Cardiac fibroblast (primary cell): ENCODE data around the gene CCNL1.

Experiments
- DNase-seq, 2 donors: peaks; one replicate each; pipeline versions ENCODE4 v3.0.0 to v3.0.0-alpha.2; 2010; ENCODE audit warnings: low read depth in 2 of 2
- H3K4me3 ChIP-seq, 2 donors: replicated peaks in 1 of 2; 1 replicate in 1 of 2; 2 replicates in 1 of 2; pipeline ENCODE4 v1.5.1; 2011; ENCODE audit warnings: low read depth in 2 of 2, low read length in 2 of 2, mild to moderate bottlenecking in 2 of 2, moderate library complexity in 1 of 2
- TF ChIP-seq, protein P1 (sequence below): IDR thresholded peaks from one replicate; pipeline ENCODE4 v1.5.1; 2011; ENCODE audit warnings: low read depth, mild to moderate bottlenecking, low read length, inconsistent platforms

Gene CCNL1

DNA sequence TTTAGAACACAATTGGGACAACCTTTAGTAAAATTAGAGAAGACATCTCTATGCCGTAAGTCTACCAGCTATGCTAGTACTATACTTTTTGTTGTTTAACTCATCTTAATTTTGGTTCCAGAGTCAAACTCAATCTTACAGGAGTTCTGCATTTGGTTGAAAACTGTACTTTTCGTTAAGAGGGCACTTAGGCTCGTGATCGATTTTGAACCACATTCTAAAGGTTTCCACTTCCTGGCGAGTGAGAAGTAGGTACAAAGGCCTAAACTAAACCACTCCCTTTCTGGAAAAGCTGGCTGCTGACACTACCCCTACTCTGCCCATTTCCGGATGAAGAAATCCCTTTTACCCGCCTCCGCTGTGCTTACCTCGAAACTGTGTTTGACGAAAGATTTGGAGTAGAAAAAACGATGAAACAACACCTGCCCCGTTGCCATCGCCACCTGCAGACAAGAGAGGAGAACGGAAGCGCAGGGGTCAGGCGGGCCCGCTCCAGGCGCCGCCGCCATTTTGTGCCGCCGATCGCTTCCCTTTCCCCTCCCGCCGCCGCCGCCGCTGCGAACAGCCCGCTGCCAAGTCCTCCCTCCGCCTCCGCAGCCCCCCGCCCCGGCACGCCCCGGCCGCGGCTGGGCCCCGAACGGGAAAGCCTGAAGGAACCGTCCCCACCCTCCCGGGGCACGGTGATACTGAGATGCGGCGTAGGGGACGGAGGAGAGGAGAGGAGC lies 748 bp downstream of the CCNL1 start:
- TF ChIP-seq, protein P1, sequence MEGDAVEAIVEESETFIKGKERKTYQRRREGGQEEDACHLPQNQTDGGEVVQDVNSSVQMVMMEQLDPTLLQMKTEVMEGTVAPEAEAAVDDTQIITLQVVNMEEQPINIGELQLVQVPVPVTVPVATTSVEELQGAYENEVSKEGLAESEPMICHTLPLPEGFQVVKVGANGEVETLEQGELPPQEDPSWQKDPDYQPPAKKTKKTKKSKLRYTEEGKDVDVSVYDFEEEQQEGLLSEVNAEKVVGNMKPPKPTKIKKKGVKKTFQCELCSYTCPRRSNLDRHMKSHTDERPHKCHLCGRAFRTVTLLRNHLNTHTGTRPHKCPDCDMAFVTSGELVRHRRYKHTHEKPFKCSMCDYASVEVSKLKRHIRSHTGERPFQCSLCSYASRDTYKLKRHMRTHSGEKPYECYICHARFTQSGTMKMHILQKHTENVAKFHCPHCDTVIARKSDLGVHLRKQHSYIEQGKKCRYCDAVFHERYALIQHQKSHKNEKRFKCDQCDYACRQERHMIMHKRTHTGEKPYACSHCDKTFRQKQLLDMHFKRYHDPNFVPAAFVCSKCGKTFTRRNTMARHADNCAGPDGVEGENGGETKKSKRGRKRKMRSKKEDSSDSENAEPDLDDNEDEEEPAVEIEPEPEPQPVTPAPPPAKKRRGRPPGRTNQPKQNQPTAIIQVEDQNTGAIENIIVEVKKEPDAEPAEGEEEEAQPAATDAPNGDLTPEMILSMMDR = peak; percentile 22
- peak; percentile 60 to 62 for DNase-seq
- peak overlapping the region; percentile 77 to 90 for H3K4me3 ChIP-seq

DNA sequence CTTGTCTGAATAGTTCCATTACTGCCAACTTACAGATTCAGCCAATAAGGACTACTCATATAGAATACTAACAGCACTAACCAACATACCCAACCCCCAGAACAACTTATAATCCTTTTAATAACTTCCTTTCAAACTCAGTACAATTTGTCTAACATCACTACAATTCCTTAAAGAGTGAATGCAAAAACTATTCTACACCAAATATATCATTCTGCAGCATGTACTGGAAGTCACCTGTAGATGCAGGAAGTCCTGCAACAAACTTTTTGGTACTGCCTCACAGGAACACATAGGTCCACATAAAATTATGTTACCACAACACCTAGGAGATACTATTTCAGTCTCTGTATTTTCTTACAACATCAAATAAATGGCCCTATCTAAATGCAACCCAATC lies 2.1 kb downstream of the CCNL1 start:
- peak overlapping the region; percentile 77 to 90 for H3K4me3 ChIP-seq

DNA sequence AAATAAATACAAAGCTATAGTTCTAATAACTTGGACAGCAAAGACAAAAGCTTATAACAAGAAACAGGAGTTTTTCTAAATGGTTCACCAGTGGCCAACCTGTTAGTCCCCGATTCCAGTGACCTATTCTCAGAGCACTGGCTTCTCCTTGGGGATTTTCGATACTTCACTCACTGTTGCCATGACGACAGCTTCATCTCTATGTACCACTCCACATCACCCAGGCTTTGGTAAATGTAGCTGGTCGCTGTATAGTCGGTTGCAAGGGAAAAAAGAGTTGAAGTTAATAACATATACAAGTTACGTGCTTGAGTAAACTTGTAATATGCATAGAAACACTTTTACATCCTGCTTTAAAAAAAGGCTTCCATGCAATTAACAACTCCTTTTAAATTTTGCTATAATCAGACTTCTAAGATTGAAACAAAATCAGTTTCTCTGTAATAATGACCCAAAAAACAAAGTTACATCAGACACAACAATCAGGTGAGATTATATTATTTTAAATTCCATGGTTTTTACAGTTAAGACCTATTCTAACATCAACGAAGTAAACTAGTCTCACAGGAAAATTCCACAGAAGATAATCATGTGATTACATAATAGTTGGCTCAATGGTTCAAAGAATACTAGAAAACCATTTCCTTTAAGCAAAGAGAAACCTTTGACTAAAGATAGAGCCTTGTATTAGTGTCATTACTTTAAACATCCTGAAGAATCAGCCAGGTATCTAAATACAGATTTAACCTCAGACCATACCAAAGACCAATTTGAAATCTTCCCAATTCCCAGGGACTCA lies 2.9 kb downstream of the CCNL1 start:
- H3K4me3 ChIP-seq = peak overlapping the region; percentile 77 to 90
- TF ChIP-seq, protein P1 = no peak
- DNase-seq = peak; percentile 50 to 52

More for the DNA sequence above, 2.1 kb downstream of the CCNL1 start:
- DNase-seq = peak in 1 of 2 donors; percentile 11
- TF ChIP-seq, protein P1 = no peak

DNA sequence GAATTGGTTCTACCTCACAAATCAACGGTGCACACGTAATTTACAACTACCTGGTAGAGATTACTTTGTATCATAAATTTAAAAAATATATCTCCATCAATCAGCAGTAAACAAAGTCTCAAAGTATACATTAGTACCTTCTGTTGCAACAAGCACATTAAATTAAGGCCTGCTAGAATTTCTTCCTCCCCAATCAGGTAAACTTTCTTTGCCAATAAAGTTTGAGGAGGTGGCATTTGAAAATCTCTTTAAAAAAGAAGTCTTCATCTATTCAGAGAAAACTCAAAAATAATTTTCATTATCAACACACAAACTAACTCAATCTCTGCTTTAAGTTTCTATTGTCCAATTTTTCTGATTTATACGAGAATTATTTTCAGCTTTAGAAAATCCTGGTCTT lies 4.4 kb downstream of the CCNL1 start:
- no peak for DNase-seq
- TF ChIP-seq, protein P1 = no peak
- peak overlapping the region in 1 of 2 donors; percentile 90 for H3K4me3 ChIP-seq

DNA sequence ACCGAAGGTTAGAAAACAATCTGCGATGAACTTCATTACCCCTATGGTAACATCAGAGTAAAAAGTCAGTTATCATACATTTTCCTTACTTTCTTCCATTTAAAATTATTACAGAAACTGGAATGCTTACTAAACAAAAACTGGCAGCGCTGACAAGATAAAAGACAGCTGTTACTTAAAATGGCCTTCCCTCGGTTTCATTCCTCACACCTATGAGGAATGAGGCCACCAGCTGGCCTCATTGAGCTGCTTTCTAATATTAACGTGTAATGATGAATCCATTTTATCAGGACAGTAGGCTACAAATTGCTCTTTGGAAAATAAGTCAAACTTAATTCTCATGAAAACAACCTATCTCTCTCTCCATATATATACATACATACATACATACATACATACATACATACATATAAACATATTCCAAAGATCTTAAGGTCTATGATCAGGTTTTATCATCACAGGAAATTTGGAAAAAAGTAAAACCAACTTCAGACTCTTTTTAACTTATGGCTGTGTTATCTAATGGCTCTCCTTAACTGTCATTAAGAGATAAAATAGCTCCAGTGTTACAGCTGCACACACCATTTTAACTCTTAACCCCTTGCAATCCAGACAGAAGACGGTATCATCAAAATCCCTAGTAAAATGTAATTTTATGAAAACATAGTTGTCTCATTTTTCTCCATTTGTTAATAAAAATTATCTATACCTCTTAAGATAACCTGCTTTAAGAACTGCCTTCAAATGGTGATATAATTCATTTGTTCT lies 5.2 kb downstream of the CCNL1 start:
- TF ChIP-seq, protein P1 = no peak
- peak in 1 of 2 donors; percentile 26 for DNase-seq
- peak overlapping the region; percentile 12 to 29 for H3K4me3 ChIP-seq

DNA sequence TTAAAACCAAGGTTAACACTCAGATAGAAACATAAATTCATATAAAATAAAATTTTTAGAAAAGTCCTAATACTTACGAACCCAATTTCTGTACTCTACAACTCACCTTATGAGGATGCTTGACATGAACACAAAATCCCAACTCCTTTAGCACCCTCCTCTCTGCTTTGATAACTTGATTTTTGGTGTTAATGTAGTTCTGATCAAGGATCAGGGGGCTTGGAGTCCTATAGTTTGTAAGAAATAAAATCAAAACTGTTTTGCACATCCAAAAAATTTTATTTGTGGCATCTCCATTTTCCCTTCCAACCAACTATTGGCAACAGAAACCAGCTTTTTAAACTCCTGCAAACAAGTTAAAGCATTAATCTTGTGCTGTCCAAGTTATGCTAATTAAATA lies 7.0 kb downstream of the CCNL1 start:
- no peak overlapping the region for H3K4me3 ChIP-seq
- TF ChIP-seq, protein P1 = no peak
- no peak for DNase-seq
